Astrocyte (in vitro differentiated cells and primary cell): ENCODE data around the gene C16orf96. TPM values are rescaled to one million over a fixed set of nuclear protein-coding genes. Genes with fewer than 3 reads are reported as not detected.

Experiments
- DNase-seq: peaks from one replicate; pipeline ENCODE4 v3.0.0-alpha.2; 2010; ENCODE audit warnings: low read depth
- FAIRE-seq: peaks from 2 replicates; lab custom pipeline; 2011; peaks lifted over from hg19 to GRCh38; lab: Jason Lieb, UNC
- H2AFZ ChIP-seq: 2 replicates; pipeline ENCODE4 v1.6.0; 2012; ENCODE audit warnings: low read depth, low read length, inconsistent platforms
- H3K27ac ChIP-seq: 2 replicates; pipeline ENCODE4 v1.5.1; 2011; ENCODE audit warnings: low read depth, low read length, inconsistent platforms
- H3K27me3 ChIP-seq: 2 replicates; pipeline ENCODE4 v1.6.0; 2011; ENCODE audit warnings: low read length, inconsistent platforms; ENCODE audit not compliant: insufficient read depth
- H3K36me3 ChIP-seq: 2 replicates; pipeline ENCODE4 v1.5.1; 2011; ENCODE audit warnings: low read length, inconsistent platforms; ENCODE audit not compliant: insufficient read depth
- H3K4me1 ChIP-seq: 2 replicates; pipeline ENCODE4 v1.5.1; 2011; ENCODE audit warnings: low read length, inconsistent platforms; ENCODE audit not compliant: insufficient read depth
- H3K4me2 ChIP-seq: 2 replicates; pipeline ENCODE4 v1.6.0; 2012; ENCODE audit warnings: low read length, inconsistent platforms
- H3K4me3 ChIP-seq: 2 replicates; pipeline ENCODE4 v1.5.1; 2011; ENCODE audit warnings: low read depth, mild to moderate bottlenecking, low read length, inconsistent platforms; ENCODE audit not compliant: insufficient read depth
- H3K79me2 ChIP-seq: 2 replicates; pipeline ENCODE4 v1.6.0; 2012; ENCODE audit warnings: mild to moderate bottlenecking, low read length, inconsistent platforms; ENCODE audit not compliant: insufficient read depth
- H3K9ac ChIP-seq: 2 replicates; pipeline ENCODE4 v1.6.0; 2012; ENCODE audit warnings: mild to moderate bottlenecking, low read length, inconsistent platforms
- H3K9me3 ChIP-seq: 2 replicates; pipeline ENCODE4 v1.5.1; 2012; ENCODE audit warnings: low read depth, mild to moderate bottlenecking, low read length, inconsistent platforms; ENCODE audit not compliant: insufficient read depth
- H4K20me1 ChIP-seq: 2 replicates; pipeline ENCODE4 v1.6.0; 2012; ENCODE audit warnings: low read length, inconsistent platforms; ENCODE audit not compliant: insufficient read depth
- H3K27ac Mint-ChIP-seq: one replicate; pipeline ENCODE4 v1.8.0; 2021; ENCODE audit warnings: mild to moderate bottlenecking, mixed read lengths; ENCODE audit not compliant: unreplicated experiment
- H3K27me3 Mint-ChIP-seq: one replicate; pipeline ENCODE4 v1.8.0; 2021; ENCODE audit warnings: low read depth, mixed read lengths; ENCODE audit not compliant: unreplicated experiment
- H3K36me3 Mint-ChIP-seq: one replicate; pipeline ENCODE4 v1.8.0; 2021; ENCODE audit warnings: low read depth, mixed read lengths; ENCODE audit not compliant: unreplicated experiment
- H3K4me1 Mint-ChIP-seq: one replicate; pipeline ENCODE4 v1.8.0; 2021; ENCODE audit warnings: low read depth, mixed read lengths; ENCODE audit not compliant: unreplicated experiment
- H3K4me3 Mint-ChIP-seq: one replicate; pipeline ENCODE4 v1.8.0; 2021; ENCODE audit warnings: mild to moderate bottlenecking, moderate library complexity, mixed read lengths; ENCODE audit not compliant: unreplicated experiment
- H3K9me3 Mint-ChIP-seq: one replicate; pipeline ENCODE4 v1.8.0; 2021; ENCODE audit warnings: mild to moderate bottlenecking, mixed read lengths; ENCODE audit not compliant: unreplicated experiment
- CTCF ChIP-seq: IDR thresholded peaks from 2 replicates; pipeline ENCODE4 v1.5.1; 2011; ENCODE audit warnings: low read depth, mild to moderate bottlenecking, inconsistent platforms, low read length, moderate library complexity; ENCODE audit not compliant: insufficient read depth
- EZH2 ChIP-seq: IDR thresholded peaks from 2 replicates; pipeline ENCODE4 v1.6.1; 2012; ENCODE audit warnings: mild to moderate bottlenecking, low read length, inconsistent platforms; ENCODE audit not compliant: insufficient read depth
- total RNA-seq: library from RNA; stranded (reverse); gene quantifications from 2 replicates; pipeline ENCODE4 v1.2.1, GENCODE V29; 2021

The C16orf96 gene
- total RNA-seq, 1 donor from 2014 or later = 0.20 TPM

GRCh38 chr16:4513086-4513860 is 42.9 kb upstream of the C16orf96 start:
- H4K20me1 ChIP-seq = peaks cover 58% of the 10 kb centered on the region
- no peak overlapping the region for H3K4me2 ChIP-seq
- Mint-ChIP-seq H3K4me3 (no peak overlapping the region), H3K27ac (peak overlapping the region; percentile 34), H3K9me3 (no peaks in the 10 kb centered on the region), H3K27me3 (no peaks in the 10 kb centered on the region), H3K36me3 (no peaks in the 10 kb centered on the region), H3K4me1 (peaks cover 17% of the 10 kb centered on the region)
- peaks cover 16% of the 10 kb centered on the region for H3K36me3 ChIP-seq
- H2AFZ ChIP-seq = no peak overlapping the region
- no peaks in the 10 kb centered on the region for H3K4me1 ChIP-seq
- FAIRE-seq = no peak
- H3K27ac ChIP-seq = no peak overlapping the region
- no peaks in the 10 kb centered on the region for H3K9me3 ChIP-seq
- H3K9ac ChIP-seq = no peak overlapping the region
- peaks cover 6% of the 10 kb centered on the region for H3K79me2 ChIP-seq
- DNase-seq = no peak
- H3K27me3 ChIP-seq = no peaks in the 10 kb centered on the region
- TF ChIP-seq EZH2 (no peak), CTCF (no peak)
- H3K4me3 ChIP-seq = no peak overlapping the region

- Mint-ChIP-seq H3K4me1 (peaks cover 17% of the 10 kb centered on the region), H3K9me3 (no peaks in the 10 kb centered on the region), H3K27ac (no peak overlapping the region), H3K36me3 (no peaks in the 10 kb centered on the region), H3K4me3 (no peak overlapping the region), H3K27me3 (no peaks in the 10 kb centered on the region)
- Histone ChIP-seq H3K9me3 (no peaks in the 10 kb centered on the region), H3K4me3 (no peak overlapping the region), H3K9ac (no peak overlapping the region), H2AFZ (no peak overlapping the region), H3K36me3 (peaks cover 13% of the 10 kb centered on the region), H3K27me3 (no peaks in the 10 kb centered on the region), H3K79me2 (peaks cover 6% of the 10 kb centered on the region), H3K4me1 (no peaks in the 10 kb centered on the region), H3K4me2 (no peak overlapping the region), H4K20me1 (peaks cover 60% of the 10 kb centered on the region), H3K27ac (no peak overlapping the region)
- FAIRE-seq = no peak
- no peak for DNase-seq
- no peak for TF ChIP-seq EZH2
- no peak for TF ChIP-seq CTCF
These were observed 42.3 kb upstream of the C16orf96 start for GRCh38 chr16:4513881-4514280.

- FAIRE-seq = no peak
- no peak for DNase-seq
- Histone ChIP-seq H3K27ac (no peak overlapping the region), H3K4me3 (no peak overlapping the region), H2AFZ (no peak overlapping the region), H3K9ac (no peak overlapping the region), H3K36me3 (peaks cover 12% of the 10 kb centered on the region), H3K79me2 (peaks cover 6% of the 10 kb centered on the region), H3K27me3 (no peaks in the 10 kb centered on the region), H3K4me1 (no peaks in the 10 kb centered on the region), H3K4me2 (no peak overlapping the region), H3K9me3 (no peaks in the 10 kb centered on the region), H4K20me1 (peaks cover 56% of the 10 kb centered on the region)
- Mint-ChIP-seq H3K27ac (no peak overlapping the region), H3K27me3 (no peaks in the 10 kb centered on the region), H3K36me3 (no peaks in the 10 kb centered on the region), H3K4me3 (no peak overlapping the region), H3K4me1 (peaks cover 17% of the 10 kb centered on the region), H3K9me3 (no peaks in the 10 kb centered on the region)
- TF ChIP-seq EZH2 = no peak
- no peak for TF ChIP-seq CTCF
These were observed 41.5 kb upstream of the C16orf96 start for GRCh38 chr16:4514606-4515005.
